ENCODE measurements around the gene C18orf32.
"Not testable (repeated sequence)": the region's sequence is repeated elsewhere in the genome, so short reads cannot be mapped to it uniquely, and the experiment has no call there.

C18orf32 gene

GRCh38 chr18:49467019-49467563 is 19.9 kb downstream of the C18orf32 start:
- no peak for DNase-seq

DNA sequence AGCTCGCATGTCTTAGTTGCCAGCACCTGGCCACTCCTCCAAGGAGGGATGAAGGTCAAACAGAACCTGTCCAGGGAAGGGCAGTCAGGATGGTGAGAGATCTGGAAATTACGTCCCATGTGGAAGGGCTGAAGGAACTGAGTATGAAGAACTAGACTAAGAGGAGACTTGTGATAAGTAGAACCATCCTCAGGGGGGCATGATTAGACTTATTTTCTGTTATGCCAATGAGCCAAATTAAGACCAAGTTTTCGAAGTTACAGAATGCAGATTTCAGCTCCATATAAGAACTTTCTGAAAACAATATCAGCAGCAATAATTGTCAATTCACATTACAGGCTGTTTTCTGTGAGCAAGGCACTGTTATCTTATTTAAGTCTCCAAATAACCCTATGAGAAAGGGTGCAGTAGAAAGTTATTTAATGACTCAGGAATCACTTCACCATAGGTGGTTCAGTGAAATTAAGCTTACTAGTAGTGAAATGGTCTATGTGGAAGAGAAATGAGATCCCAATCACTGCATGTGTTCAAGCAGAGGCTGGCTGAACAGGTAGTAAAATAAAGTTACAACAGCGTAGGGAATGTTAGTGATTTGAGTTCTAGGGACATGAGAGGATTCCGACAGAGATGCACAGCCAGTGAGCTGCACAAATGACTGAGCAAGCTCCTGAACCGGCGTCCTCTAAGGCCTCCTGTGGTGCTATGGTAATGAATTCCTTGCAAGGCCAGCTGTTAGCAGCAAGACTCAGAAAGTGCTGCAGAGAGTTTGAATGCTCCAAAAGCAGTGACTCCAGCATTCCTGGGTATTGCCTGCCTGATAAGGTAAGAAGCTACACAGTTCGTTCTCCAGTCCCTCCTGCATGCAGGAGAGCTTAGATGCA is 22.1 kb downstream of the C18orf32 start:
- no peak for DNase-seq

DNA sequence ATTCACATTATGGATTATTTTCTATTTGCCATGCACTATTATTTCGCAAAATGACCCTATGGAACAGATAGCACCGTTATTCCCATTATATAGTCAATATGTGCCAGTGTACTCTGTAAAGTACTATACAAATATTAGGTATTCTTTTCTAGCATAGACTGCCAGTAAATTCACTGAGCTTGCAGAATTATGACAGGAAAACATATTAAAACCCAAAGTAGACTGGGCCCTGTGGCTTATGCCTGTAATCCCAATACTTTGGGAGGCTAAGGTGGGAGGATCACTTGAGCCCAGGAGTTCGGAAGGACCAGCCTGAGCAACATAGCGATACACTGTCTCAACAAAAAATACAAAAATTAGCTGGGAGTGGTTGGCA is 25.4 kb downstream of the C18orf32 start:
- DNase-seq: no peak

GRCh38 chr18:49460976-49461601 is 25.9 kb downstream of the C18orf32 start:
- DNase-seq: no peak

DNA sequence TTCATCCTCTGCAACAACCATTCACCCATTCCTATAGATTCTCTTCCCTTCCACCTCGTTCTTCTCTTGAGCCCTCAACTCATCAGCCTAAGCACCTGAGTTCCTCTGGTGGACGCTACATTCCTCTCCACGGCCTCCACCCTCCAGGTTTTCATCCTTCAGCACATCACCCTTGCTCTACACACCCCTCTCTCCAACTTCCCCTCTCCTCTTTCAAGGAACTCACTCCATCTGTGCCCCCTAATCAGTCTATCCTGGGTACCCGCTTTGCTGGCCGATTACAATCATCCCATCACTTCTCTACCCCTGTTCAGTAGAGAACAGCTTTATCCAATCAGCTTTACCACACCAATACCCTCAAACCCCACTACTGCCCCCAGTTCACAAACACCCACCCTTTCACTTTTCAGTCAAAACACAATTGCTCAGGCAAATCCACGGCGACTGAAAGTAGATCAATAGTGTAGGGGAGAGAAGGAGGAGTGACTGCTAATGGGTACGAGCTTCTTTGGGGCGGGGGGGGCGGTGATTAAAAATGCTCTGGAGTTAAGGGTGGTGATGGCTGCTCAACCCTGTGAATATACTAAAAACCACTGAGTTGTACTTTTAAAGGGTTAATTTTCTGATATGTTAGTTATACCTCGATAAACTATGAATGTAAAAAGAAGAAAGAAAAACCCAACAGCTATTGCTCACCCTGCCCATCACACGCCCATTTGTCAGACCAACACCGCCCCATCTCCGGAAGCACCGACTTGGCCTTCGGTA is 27.4 kb downstream of the C18orf32 start:
- peak; percentile 14 to 29 for DNase-seq

DNA sequence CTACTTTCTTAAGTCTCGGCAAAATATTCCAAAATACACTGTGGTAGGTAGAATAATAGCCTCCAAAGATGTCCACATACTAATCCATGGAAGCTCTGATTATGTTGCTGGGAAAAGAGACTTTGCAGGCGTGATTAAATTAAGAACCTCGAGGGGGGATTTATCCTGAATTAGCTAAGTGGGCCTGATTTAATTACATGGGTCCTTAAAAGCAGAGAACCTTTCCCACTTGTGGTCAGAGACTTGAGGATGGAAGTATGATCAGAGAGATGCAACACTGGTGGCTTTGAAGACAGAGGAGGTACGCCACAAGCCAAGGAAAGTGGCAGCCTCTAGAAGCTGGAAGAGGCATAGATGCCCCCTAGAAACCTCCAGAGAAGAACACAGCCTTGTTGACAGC is 29.4 kb downstream of the C18orf32 start:
- no peak for DNase-seq

GRCh38 chr18:49456794-49457193 is 30.2 kb downstream of the C18orf32 start:
- DNase-seq: no peak

DNA sequence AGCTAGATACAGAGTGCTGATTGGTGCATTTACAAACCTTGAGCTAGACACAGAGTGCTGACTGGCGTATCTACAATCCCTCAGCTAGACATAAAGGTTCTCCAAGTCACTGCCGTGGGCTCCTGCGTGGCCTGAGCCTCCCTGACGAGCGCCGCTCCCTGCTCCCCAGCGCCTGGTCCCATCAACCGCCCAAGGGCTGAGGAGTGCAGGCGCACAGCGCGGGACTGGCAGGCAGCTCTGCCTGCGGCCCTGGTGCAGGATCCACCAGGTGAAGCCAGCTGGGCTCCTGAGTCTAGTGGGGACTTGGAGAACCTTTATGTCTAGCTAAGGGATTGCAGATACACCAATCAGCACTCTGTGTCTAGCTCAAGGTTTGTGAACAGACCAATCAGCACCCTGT is 34.5 kb downstream of the C18orf32 start:
- DNase-seq: not testable (repeated sequence)

GRCh38 chr18:49447810-49448745 is 39.0 kb downstream of the C18orf32 start:
- DNase-seq: peak; percentile 33 to 71

DNA sequence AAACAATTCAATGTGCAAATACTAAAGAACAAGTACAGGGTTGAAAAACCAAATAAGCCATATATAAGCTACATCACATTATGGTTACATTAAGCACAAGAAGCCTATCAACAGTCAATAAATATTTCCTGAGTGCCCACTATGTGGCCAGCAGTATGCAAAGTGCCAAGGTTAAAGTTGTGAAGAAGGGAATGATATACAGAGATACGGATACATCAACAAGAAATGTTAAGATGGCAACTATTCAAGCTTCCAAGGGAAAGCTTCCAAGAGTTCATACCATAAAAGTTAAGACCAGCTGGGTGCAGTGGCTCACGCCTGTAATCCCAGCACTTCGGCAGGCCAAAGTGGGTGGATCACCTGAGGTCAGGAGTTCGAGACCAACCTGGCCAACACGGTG is 40.6 kb downstream of the C18orf32 start:
- DNase-seq: no peak

GRCh38 chr18:49444581-49444980 is 42.5 kb downstream of the C18orf32 start:
- DNase-seq: no peak

- DNase-seq: no peak
These were observed 43.2 kb downstream of the C18orf32 start for GRCh38 chr18:49443837-49444236.

DNA sequence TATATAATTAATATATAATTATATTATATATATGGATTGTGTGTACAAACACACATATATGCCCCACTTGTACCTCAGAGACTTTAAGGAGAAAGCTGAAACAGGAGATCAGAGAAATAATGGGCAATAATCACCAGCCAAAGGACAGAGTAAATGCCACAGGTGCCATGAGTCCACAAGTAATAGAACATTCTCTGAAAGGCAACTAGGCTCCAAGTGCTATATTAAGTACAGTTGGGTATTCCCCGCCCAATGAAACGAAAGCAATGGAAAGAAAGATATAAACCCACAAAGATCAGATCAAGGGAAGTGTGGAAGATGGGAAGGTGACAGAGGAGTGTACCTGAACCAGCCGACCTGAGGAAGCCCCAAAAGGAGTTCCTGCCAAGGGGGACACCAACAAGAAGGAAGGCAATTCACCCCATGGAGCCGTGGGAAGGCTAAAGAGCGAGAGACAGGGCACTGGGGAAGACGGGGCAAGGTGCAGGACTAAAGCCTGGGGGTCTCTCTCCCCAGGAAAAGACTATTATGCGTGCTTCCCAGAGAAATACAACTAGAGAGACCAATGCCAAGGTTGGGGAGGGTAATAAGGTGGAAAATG is 45.6 kb downstream of the C18orf32 start:
- DNase-seq: no peak

DNA sequence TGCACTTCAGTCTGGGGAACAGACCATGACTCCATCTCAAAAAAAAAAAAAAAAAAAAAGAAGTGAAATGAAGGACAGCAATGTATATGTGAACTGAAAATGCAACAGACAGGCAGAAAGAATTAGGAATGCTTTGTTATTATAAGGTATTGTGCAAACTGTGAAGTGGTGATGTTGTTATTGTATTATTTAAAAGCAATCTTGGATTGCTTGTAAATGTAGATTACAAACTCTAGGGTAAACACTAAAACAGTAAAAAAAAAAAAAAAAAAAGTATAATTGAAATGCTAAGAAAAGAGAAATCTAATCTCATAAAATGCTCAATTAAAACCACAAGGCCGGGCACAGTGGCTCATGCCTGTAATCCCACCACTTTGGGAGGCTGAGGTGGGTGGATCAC is 51.9 kb downstream of the C18orf32 start:
- DNase-seq: no peak

DNA sequence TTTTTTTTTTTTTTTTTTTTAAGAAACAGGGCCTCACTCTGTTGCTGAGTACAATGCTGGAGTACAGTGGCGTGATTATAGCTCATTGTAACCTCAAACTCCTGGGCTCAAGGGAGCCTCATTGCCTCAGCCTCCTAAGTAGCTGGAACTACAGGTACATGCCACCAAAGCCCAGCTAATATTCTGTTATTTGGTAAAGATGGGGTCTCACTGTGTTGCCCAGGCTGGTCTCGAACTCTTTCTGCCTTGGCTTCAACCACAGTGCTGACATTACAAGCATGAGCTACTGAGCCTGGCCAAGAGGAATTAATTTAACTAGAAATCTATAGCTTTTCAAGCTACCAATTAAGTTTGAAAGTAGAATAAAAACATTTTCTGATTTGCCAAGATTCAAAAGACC is 54.4 kb downstream of the C18orf32 start:
- no peak for DNase-seq

- no peak for DNase-seq
These were observed 55.7 kb downstream of the C18orf32 start for GRCh38 chr18:49431165-49431962.
